Amniotic epithelial cell (primary cell): ENCODE results near the gene GCNT4.
"Not testable (repeated sequence)": the region's sequence is repeated elsewhere in the genome, so short reads cannot be mapped to it uniquely, and the experiment has no call there.

Experiments used
- DNase-seq: peaks from one replicate; pipeline ENCODE4 v3.0.0-alpha.2; 2010; ENCODE audit warnings: low read depth

Gene GCNT4

DNA sequence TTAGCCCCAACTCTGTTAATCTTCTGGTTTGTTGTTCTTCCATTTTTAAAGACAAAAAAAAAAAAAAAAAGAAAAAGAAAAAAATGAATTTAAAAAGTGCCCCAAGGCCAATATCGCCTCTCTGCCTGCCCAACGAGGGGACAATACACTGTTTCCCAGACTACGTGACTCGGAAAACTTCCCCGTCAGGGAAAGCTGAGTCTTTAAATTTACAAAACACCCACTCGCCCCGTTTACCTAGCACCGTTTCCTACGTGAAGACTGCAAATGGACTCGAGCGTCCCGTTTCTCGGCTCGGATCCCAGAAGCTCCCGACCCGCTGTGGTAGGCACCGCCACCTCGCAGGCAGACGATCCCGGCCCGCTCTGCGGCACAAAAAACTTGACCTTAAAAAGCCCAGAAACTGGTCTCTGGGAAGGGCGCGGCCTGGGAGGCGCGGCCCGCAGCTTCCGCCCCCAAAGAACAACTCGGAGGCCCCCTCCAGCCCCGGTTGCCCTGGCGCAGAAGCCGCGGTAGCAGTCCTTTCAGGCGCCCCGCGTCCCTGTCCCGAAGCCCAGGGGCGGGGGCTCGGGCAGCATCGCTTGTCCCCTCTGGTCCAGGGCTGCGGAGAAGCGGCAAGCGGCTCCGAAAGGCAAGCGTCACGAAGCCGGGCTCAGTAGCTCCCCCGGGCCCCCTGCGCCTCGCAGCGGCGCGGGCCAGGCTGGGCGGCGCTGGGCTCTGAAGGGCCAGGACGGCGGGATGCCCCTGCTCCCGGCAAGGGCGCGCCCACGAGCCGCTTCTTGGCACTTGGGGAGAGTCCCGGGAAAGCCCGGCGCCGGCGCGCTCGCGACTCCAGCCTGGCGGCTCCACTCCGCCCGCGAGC is at the start of gene GCNT4:
TSS of gene GCNT4 (minus strand) at position 367 of the 862 bp plus-strand sequence. CDS start 22,521 bp downstream, outside the sequence.
- peak; percentile 42 for DNase-seq

GRCh38 chr5:75095956-75096355 is 43.6 kb upstream of the GCNT4 start:
- peak; percentile 8 for DNase-seq

GRCh38 chr5:75091597-75091996 is 39.2 kb upstream of the GCNT4 start:
- no peak for DNase-seq

DNA sequence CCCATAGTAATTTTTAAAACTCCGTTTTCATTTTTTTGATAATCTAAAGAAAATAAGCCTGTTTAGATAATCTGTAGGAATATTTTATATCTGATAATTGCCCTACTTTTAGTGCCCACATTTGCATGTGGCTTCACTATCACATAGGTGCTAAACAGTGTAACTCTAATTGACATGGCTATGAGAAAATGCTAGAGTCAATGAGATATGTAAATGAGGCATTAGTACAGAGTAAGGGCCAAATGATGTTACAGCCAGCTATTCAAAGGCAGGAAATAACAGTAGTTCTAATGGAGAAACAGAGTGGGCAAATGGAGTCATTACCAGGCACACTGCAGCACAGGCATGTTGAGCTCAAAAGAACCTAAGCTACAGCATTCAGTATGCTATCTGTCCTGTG is 37.3 kb upstream of the GCNT4 start:
- DNase-seq, result no peak

DNA sequence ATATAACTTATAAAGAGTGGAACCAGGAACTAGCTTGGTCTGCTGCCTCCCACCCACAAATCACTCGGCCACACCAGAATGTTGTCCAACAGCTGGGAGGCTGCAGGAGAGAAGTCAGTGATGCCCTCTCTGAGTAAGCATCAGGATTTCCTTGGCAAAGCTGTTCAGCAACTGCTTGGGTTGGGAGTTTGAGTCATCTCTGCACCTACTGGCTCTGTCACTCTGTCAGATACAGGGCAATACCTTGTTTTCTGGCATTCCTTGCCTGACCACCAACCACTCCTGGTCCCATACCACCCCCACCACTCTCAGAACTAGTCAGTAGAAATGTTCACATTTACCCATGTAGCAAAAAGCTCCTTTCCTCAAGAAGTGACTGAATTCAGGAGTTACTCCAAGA is 36.8 kb upstream of the GCNT4 start:
- DNase-seq, result peak; percentile 8

DNA sequence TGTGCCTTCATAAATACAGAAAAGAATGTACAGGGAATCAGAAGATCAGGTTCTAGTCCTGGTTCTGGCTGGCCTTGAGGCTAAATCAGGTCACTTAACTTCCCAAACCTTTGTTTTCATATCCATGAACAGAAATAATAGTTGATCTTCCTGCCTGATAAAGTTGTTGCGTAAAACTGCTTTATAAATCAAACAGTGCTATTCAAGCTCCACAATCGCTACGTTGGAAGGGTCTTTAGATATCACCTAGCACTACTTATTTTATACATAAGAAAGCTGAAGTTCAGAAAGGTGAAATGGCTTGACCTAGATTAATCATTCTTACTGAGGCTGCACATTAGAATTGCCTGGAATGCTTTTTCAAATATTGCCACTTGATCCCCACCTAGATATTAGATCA is 36.3 kb upstream of the GCNT4 start:
- no peak for DNase-seq

- DNase-seq, result no peak
Measured at GRCh38 chr5:75081510-75081909, 29.2 kb upstream of the GCNT4 start.

DNA sequence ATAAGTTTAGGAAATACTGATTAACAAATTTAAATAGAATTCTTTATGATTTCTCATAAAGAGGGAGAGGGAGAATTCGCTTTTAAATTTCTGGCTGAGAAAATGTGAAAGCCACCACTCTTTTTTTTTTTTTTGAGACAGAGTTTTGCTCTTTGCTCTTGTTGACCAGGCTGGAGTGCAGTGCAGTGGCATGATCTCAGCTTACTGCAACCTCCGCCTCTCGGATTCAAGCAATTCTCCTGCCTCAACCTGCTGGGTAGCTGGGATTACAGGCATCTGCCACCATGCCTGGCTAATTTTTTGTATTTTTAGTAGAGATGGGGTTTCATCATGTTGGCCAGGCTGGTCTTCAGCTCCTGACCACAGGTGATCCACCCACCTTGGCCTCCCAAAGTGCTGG is 27.0 kb upstream of the GCNT4 start:
- DNase-seq, result not testable (repeated sequence)

DNA sequence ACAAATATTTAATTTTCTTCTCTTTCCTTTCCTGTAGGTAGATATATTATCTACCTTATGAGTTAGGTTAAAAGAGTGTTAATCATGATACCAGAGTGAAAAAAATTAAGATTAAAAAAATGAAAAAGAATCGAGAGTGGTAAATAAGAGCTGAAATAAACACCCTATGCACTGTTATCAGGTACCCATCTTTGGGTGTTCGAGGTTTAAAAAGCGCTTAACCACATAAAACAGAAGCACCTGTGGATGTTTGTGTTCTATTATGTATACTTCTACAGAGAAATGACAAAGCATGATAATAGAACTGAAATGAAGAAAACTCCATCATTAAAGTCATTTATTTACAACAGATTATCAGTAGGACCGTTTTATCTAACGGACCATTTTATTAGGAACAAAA is 25.7 kb upstream of the GCNT4 start:
- DNase-seq, result no peak

DNA sequence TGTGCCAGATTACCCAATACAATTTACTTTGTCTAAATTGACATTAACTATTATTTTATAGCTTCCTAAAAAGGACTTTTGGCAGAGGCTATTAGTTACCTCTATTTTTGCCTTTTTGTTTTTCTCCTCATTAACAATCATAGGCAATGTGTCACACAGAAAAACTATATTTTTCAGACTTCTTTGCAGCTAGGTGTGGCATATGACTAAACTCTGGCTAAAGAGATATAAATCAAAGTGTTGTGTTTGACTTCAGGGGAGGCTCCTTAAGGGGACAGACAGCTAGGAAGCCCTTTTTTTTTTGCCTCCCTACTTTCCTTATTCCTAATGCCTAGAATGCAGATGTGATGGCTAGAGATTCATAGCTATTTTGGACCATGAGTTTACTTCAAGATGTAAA is 19.7 kb upstream of the GCNT4 start:
- no peak for DNase-seq

- no peak for DNase-seq
Measured at GRCh38 chr5:75071100-75071499, 18.7 kb upstream of the GCNT4 start.

DNA sequence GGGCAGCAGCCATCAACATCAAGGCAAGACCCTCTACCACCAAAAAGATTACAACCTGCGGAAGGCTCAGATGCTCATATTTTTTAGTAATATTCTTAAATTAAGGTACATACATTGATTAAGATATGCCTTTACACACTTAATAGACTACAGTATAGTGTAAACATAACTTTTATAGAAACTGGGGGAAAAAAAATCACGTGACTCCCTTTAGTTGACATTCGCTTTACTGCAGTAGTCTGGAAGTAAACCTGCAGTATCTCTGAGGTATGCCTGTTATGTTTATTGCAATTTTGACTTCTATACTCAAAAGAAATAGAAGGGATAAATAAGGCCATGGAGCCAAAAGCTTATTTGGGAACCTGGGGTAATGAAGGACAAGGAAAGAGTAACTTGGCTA is 15.1 kb upstream of the GCNT4 start:
- no peak for DNase-seq

DNA sequence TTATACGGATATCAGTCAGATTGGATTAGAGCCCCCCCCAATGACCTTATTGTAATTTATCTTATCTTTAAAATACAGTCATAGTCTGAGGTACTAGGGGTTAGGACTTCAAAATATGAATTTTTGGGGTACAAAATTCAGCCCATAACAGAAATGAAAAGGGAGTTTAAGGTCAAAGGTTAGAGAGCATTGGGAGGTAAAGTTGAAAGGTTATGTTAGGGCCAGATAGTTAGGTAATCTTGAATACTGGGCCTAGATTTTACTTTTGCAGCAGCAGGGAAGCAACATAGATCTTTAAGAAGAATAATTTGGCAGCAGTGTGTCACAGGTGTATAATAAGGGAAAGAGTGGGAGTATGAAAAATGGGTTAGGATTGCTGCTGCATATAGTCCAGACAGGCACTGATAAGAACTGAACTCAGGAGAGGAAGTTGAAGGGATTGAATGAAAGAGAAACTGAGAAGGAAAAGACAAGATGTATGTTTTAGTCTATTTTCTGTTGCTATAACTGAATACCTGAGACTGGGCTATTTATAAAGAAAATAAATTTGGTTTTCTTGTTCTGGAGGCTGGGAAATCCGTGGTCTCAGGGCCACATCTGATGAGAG is 10.7 kb upstream of the GCNT4 start:
- DNase-seq, result no peak

DNA sequence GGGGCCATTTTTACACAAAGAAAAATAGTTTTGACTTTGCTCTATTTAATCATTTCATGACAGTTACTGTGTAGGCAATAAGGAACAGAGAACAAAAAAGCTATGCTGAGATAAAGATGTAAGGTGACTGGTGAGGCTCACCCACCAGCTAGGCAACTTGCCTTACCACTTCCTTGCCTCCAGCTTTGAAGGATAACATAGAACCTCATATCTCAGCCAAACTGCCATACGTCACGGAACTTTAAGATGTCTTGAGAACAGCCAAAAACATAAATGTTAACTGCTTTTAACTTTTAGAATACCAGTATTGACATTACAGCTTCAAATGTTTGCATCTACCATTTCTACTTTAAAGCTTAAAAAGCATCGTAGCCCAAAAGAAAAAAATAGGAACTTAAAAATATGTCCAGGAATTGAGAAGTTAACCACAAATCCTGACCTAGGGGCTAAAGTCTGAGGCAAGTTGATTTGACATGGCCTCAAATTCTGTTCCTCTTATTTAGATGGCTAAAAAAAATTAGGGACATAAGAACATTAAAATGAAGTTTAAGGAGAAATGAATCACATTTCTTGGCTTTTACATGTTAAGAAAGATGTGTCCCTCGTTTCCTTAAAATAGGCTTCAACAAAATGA is 7.7 kb upstream of the GCNT4 start:
- DNase-seq, result no peak

- no peak for DNase-seq
Measured at GRCh38 chr5:75058986-75059535, 6.7 kb upstream of the GCNT4 start.

DNA sequence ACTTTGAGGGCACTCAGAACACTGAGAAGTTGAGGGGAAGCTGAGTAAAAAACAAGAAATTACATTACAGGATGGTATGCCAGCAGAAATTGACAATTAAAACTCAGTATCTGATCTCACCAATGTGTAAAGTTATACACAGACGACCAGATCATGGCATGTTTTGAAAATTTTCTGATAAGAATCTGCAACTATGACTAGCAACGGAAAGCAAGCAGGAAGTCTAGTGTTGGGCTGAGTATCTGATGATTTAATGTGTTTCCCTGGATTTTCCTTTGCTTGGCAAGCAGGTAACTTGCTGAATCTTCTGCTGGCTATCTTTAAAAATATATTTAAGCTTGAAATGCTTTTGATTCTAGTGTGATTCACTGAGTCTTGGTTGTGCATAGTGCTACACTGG is 5.2 kb upstream of the GCNT4 start:
- no peak for DNase-seq

- peak; percentile 29 for DNase-seq
Measured at GRCh38 chr5:75055727-75056144, 3.4 kb upstream of the GCNT4 start.

DNA sequence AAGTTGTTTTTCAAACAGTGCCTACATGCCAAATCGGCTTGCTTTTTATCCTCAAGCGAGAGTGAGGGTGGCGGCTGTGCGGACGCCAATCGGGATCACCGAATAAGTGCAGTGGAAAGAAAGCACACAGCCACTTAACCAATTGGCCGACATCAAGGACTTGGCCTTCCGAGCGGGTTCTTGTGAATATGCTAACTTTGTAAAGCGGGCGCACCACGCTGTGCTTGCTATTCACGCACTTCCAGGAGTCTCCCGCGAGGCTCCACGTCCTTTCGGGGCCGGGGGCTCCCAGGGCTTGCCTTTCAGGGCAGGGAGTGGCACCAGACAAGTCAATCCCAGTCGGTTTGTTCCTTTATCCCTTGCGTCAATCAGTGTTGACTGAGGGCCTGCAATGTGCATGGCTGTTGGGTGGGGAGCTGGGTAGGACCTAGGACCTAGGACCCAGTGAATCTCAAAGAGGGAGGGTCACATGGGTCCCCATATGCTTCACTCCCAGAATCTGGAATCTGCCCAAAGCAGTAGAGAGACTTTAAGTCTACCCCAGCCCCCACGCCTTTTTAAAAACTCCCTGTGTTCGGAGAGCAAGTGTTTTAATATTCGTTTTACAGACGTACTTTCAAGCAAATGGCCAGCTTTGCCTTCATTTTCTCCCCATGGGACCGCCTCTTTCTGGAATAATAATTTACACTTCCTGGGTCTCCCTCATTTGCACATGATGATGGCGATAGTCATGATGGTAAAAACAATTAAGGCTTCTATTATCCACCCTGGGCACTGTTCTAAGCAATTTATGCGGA is 2.0 kb upstream of the GCNT4 start:
- no peak for DNase-seq

DNA sequence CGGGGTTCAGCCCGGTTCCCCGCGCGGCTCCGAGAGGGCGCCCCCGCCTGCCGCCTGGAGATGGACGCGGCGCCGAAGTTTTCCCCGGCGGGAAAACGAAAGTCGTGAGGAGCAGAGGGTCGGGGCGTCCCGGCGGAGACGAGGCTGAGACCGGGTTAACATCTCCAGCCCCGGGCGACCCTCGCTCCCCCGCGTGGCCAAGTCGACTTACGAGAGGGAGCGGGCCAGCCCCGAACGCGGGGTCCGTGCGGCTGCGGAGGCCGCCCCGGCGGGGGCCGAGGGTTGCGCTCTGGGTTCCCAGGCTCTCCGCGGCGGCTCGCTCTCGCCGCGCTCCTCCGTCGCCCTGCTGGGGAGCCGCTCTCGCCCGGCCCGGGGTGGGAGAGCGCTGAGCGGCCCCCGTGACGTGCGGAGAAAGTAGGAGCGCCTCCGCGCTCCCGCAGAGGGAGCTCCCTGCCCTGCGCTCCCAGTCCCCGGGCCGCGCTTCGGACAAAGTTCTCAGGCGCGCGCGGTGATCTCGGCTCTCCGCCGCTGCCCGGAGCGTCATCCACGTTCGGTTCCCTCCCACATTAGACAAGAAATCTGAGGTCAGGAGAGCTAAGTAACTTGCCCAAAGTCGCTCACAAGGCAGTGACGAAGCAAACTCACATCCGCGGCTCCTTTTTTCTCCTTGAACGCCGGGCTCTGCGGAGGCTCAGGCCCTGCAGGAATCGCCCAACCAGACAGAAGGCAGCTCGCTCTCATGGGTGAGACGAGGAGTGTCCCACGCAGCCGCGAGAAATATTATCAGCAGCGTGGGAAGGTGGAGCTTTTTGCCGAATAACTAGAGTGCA is 1.2 kb upstream of the GCNT4 start:
- DNase-seq, result peak; percentile 85

GRCh38 chr5:75053054-75053303 is 621 bp upstream of the GCNT4 start:
- DNase-seq, result no peak

DNA sequence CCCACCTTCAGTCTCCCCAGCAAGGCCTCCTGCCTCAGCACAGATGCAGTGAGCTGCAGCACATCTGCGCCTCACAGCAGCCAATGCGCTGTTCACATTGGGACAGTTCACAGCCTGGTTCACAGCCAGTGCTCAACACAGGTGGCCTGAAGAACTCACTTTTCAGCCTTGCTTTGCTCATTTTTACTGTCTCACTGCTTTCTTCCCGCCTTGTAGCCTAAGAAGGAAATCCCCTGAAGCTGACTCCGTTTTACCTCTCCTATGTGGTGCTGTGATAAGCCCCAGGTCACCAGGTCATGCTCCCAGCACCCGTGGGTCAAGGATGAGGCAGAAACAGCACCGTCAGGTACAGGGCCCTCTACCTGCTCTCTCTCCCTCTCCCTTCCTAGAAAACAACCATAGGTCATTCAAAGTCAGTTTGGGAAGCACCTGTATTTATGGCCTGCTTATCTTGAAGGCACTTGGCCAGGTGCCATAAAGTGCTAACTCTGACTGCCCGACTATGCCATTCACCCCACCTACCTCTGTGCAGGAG is 1.1 kb downstream of the GCNT4 start:
- no peak for DNase-seq
